ENCODE measurements around the gene RNF215. TPM values are rescaled to one million over a fixed set of nuclear protein-coding genes. Genes with fewer than 3 reads are reported as not detected.

Gene RNF215
- total RNA-seq, 1 donor from 2014 or later, result 29.3 TPM

DNA sequence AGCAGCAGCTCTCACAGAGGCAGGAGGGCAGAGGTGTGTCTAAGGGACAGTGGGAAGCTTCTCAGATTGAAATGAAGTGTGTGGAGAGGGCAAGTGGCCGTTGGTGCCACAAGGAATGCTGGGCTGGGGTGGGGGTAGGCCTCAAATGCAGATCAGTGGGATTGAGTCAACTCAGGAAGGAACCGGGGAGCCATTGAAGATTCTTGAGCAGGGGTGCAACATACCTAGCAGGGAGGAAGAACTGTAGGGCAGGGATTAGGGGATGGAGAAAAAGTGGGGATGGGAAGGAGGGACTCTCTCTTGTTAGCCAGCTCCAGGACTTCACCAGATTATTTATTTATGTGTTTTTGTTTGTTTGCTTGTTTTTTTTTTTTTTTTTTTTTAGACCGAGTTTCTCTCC lies 6.7 kb upstream of the RNF215 start:
- no peak for DNase-seq

DNA sequence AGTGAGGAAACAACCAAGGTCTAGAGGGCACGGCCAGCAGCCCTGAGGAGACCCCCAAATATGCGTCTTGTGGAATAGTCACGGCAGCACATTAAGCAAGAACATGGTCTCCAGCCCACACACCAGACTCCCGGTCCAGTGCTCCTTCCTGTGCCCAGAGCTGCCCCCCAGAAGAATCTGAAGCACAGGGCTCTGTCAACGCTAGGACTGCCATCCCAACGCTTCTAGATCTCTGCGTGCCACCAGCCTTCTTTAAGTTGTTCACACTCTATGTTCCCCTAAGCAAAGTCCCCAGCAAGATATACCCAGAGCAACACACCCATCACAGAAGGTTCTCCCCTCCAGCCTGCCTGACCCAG lies 6.1 kb upstream of the RNF215 start:
- DNase-seq, result no peak

DNA sequence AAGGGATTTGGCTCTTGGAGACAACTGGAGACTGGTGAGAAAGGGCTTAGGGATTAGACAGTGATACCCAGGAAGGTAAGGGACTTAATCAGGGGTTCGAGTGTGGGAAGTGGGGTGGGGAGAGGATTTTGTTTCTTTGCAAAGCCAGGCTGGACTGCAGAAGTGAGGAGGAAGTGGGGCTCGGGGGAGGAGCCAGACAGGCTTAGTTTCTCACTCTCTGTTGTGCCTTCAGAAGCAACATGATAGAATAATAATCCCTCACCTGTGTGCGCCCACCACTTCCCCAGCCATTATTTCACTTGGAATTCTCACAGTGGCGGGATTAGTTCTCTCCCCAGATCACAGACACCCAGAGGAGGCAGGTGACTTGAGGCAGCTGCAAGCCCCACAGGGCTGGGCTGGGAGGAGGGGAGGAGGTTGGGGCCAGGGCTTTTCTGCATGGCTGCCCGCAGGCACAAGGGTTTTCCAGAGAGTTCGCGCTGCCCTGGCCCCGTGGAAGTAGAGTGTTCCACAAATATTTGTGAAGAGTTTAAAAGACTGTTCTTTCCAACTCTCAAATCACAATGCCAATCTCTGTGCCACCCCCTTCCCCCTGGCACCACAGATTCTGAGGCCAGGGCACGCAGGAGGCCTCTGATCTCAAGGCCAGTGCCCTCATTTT lies 5.6 kb upstream of the RNF215 start:
- DNase-seq, result no peak

DNA sequence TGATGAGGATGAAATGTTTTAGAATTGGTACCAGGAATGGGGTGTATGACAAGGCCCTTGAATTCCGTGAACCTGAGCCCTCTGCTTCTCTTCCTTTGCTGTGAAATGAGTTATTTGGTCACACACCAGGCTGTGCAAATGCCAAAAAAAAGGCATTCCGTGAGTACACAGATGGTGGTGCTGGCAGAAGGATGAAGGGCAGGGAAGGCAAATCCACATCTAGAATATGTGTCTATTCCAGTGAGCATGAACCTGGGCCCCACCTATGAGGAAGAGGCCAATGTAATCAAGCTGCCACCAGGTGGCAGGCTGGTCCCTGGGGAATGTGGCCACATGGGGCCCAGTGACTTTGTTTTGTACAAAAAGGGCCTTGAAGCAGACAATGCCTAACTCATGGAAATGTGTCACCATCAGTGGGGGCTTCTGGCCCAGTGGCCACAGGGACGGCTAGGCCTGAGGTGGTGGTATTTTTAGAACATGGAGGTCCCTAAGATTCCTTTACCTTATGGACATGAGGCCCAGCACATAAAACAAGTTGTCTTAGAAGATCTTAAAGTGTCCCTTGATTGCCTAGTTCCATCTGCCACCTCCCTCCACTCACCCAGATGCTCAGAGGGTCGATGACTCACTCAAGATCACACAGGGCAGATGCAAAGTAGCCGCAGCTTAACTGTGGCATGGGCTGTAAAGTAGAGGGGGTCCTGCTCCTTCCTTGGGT lies 3.9 kb upstream of the RNF215 start:
- DNase-seq, result peak; percentile 86

DNA sequence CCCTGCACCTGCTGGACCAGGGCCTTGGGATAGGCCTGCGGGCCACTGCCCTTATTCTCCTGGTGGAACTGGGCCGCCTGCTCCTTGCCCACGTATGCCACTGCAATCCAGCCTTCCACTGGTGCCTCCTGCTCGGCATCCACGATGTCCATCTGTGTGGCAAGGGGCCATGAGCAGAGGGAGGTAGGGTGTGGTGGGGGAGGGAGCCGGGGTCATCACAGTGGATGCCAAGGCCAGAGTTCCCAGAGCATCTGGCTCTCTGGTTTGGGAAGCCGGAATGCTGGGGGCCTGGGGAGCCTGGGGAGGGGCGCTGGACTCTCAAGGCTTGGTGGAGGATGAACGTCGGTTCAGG lies 627 bp downstream of the RNF215 start:
- no peak for DNase-seq

DNA sequence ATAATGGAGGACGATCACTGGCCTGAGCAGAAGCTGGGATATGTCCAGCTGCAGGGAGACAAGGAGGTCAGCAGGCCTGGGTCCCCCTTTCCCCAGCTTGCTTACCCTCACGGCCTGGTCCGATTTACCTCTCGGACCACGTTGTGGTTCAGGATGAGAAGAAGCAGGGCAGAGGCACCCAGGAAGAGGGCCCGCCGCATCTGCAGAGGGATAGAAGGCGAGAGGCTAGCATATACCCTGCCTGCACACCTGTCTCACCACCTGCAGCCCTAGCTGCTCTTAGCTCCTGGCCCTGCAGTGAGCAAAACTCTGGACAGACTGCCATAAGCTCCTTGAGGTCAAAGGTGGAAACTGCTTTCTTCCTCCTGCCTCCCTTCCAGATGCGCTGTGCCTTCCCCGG lies 1.3 kb downstream of the RNF215 start:
- no peak for DNase-seq

DNA sequence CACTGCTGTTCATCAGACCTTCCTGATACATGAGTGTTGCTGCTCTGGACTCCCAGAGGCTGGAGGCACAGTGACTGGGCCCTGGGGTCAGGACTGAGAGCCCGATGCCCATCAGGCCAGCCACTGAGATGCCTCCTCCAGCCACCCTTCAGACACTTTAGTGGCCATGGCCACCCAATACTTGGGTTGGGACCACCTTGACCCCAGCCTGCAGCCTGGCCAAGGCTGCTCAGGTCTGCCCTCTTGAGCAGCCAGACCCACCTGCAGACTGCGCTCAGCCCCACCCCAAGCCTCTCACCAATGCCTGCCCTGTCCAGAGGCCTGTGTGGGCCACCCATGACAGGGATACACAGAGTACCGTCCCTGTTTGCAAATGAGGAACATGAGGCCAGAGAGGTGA lies 4.2 kb downstream of the RNF215 start:
- no peak for DNase-seq

DNA sequence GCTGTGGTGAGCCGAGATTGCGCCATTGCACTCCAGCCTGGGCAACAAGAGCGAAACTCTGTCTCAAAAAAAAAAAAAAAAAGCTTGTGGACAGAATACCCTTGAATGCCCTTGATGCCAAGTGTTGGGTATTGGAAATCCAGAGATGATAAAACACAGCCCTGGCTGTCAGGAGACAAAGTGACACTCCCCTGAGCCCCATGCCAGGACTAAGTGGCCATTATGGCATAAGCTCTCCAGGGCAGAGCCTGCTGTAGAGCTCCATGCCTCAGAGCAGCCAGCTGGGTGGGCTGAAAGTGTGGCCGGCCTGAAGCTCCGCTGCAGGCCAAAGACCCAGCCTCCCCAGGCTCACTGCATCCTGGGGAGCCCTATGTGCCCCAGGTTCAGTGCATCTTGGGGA lies 4.9 kb downstream of the RNF215 start:
- DNase-seq, result no peak

DNA sequence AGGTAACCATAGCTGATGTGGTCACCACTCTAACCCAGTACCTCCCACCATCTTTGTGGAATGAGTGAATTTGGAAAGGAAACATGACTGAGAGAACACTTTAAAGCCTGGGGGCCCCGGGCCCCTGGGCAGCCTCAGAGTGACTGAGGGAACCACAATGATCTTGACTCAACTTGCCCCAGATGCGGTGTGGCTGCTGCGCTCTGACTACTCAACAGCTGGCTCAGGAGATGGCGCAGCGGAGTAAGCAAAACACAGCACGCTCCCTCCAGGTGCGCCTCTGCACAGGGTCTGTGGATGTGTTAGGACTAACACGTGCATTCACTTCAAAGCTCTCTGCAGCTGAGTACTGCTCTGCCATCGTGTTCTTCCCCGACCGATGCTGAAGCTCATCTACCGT lies 5.9 kb downstream of the RNF215 start:
- DNase-seq, result no peak

DNA sequence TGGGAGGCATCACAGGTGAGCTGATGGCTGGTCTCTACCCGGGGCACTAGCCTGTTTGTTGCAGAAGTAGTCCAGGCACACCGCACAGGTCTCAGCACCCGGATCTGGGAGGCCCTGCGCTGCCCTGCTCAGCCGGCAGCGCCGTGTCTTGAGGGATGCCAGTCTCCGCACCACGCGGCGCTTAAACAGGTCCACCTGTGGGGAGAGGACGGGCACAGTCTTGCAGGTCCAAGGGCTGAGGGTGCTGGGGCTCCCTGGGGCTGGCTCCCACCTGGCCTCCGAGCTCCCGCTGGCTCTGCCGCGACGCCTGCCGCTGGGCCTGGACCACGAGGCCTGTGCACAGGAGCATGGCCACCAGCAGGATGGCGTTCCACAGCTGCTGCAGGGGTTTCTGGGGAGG lies 7.2 kb downstream of the RNF215 start:
- DNase-seq, result no peak

DNA sequence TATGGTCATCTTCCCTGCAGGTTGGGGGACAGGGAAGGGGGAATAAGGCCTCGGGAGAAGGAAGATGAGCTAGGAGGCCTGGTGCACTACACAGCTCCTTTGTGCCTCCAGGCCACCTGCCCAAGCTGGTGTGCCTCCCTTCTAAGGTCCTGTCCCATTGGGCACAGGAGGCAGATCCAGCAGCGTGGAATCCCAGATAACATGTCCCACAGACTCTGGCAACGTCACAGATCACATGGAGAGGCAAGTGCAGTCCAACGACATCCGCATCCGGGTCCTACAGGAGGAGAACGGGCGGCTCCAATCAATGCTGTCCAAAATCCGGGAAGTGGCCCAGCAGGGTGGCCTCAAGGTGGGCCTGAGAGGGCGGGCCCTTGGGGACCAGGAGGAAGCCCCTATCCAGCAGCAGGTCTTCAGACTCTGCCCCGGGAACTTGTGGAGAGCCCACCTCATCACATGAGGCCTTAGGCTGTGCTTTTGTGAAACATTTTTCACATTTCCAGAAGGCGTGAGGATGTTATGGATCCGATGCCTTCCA lies 11.8 kb downstream of the RNF215 start:
- DNase-seq, result no peak

DNA sequence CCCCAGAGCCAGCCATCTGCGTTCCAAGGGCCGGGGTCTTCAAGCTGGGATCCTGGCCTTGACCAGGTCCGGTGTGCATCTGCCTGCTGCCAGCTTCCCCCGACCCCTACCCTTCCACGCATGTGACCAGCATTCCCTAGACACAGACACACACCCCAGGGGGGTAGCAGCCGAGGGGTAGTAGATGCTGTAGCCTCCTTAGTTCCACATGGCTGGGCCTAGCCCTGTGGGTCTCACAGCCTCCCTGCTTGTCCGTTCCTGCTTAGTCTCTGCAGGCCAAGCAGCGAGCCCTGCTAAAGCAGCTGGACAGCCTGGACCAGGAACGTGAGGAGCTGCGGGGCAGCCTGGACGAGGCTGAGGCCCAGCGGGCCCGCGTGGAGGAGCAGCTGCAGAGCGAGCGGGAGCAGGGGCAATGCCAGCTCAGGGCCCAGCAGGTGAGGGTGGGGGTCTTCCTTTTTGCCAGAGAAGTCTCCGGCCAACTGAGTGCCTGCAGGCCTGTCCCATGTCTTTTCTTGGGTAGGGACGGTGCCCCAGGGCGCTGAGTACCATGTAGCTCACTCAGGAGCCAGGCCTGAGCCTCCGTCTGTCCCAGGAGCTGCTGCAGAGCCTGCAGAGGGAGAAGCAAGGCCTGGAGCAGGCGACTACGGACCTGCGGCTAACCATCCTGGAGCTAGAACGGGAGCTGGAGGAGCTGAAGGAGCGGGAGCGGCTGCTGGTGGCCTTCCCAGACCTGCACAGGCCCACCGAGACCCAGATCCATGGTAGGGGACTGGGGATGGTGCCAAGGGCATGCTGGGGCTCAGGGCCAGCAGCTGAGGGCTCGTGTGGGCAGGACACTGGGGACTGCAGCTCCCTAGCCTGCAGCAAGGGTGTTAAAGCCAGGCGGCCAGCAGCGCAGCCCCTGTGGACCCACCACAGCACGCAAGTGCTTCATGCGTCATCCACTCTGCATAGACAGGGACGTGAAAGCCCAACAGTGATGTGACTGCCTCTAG lies 13.6 kb downstream of the RNF215 start:
- no peak for DNase-seq

DNA sequence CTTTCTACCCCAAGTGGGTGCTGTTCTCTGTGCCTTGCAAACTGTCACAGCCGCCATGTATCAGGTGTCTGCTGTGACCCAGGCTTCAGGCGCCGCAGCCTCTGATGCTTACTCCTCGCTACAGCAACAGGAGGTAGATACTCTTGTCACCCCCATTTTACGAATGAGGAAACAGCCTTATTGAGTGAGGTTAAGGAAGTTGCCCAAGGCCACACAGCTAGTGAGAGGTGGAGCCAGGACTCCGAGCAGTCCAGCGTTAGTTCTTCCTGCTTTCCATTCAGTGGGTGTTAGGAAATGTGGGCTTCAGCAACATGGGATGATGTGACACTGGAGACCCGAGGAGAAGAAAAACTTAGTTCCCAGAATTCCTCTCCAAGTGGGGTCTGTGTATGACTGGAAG lies 14.3 kb downstream of the RNF215 start:
- no peak for DNase-seq

DNA sequence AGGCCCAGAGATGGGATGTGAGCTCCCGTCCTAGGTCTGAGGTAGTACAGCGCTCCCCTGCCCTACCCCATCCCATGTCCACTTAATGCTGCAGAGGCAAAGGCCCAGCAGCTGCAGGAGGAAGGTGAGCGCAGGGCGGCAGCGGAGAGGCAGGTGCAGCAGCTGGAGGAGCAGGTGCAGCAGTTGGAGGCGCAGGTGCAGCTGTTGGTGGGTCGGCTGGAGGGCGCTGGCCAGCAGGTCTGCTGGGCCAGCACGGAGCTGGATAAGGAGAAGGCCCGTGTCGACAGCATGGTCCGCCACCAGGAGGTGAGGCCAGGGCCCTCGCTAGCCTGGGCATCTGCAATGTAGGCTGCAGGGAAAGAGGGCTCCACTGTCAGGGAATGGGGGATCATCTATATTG lies 15.2 kb downstream of the RNF215 start:
- DNase-seq, result no peak

DNA sequence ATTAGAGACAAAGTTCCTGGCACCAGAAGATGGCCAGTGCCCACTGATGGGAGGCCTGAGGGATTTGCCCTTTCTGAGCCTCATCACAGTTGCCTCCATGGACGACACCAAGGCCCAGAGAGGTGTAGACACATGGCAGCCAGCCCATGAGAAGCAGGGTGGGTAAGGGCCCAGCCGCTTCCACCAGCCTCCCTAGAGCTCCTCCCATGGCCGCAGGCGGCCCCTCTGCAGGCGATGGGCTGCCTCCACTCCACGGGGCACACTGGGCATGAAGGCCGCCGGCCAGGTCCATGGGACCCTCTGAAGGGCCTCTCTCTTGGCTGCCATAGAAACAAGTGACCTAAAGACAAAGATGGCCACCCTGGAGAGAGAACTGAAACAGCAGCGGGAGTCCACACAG lies 15.9 kb downstream of the RNF215 start:
- no peak for DNase-seq

DNA sequence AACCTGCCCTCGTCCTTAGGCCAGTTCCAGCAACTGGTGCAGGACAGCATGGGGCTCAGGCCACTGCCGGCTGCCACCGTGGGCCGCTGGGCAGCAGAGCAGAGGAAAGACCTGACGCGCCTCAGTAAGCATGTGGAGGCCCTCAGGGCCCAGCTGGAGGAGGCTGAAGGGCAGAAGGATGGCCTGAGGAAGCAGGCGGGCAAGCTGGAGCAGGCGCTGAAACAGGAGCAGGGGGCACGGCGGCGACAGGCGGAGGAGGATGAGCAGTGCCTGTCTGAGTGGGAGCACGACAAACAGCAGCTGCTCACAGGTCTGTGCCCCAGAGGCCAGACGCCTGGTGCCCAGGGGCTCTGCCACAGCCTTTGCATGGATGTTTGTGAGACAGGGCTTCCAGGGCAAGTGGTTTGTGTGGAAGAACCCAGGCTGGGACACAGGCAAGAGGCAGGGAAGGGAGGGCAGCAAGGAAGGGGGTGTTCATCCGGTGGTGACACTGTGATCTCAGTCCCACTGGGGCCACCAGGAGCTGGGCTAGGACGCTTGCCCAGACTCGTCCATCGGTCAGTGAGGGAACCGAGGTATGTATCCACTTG lies 16.5 kb downstream of the RNF215 start:
- DNase-seq, result no peak

DNA sequence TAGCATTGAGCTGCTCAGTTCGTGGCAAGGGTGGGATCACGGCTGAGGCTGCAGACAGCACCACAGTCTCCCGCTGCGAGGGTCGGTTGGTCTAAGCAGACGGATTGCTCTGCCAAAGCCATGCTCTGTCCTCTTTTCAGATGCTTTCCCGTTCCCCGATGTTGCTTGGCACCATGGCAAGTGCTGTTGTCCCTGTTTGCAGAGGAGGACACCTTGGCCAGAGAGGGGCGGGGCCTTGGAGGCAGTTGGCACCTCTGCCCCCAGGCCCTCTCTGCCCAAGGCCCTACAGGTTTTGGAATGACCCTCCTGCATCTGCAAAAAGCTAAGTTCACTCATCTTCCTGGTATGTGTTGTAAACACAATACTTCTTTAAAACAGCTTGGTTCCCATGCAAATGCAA lies 18.8 kb downstream of the RNF215 start:
- DNase-seq, result no peak

DNA sequence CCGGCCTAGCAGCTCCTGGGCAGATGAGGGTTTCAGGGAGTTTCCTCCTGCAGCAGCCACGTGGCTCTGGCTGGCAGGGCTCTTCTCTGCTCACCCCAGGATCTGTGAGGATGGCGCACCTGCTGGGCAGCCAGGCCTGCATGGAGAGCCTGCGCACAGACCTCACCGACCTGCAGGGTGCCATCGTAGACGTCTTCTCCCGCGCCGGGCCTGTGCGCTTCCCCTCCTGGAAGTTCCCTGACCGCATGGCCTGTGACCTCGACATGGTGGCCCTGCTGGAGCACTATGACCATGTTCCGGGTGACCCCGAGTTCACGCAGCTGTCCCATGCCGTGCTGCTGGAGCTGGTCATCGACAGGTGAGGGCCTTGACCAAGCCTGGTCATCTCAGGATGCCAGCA lies 21.3 kb downstream of the RNF215 start:
- DNase-seq, result no peak

DNA sequence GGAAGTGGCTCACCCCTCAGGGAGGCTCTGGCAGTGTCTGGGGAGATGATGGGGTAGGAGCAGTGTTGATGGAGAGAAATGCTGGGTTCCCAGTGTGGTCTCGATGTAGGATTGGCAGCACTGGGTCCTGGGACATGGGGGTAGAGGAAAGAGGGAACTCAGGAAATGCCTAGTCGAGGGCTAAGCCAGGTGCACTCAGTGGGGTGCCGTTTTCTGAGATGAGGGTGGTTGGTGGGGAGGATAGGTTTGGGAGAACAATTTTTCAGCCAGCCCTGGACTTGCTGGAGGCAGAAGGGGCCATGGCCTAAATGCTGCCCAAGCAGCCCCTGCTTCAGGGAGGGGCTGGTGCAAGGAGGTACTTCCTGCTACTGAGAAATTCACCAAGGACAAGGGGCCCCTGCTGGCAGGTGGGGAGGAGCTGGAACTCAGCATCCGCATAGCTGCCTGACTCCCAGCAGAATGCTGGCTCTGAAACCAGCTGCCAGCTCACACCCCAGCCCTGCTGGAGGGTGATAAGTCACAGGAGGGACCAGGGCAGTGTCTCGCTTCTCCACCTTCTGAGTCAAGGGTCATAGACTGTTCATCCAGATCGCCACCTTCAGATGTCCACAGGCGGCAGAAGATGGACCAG lies 24.4 kb downstream of the RNF215 start:
- DNase-seq, result no peak

DNA sequence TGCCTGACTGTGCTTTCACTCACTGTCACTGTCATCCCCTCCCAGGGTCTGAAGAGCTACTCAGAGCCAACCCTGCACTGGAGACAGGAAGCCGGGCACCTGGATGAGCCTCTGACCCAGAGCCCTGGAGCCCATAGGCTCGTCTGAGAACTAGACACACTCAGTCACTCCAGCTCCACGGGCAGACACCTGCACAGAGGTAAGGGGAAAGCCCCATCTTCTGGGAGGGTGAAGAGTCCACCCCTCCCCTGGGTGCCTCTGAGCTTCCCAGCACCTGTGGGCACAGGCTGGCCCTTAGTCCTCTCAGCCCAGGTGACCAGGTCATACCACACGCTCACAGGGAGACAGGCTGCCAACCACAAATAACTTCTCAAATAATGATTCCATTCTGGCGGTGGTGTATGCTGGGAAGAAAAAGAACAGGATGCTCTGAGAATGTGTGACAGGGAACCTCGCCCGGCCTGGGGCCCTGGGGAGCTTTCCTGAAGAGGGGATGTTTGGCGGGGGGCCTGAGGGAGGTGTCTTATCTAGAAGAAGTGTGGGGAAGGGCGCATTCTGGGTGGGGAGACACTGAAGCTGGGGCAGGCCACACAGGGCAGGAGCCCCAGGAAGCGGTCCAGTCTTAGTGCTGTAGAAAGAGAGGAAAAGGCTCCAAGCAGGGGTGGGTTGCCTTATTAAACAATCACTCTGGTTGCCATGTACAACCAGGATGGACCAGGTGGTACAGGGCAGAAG lies 25.1 kb downstream of the RNF215 start:
- no peak for DNase-seq

DNA sequence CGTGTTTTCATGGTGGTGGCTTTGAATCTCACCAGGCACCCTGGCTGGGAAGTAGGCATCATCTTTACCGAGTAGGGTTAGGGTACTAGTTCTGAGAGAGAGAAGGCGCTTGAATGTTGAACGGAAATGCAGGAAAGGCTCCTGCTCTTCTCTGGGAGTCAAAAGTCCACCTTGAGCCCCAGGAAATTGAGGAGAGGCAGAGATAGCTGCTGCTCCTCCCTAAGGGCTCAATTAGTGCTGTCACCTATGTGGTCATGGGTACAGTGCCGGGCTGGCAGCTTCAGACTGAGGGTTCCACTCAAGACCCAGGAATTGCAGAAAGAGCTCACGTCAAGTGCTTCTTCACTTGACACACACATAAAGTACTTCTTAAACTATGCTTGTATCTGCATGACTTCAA lies 28.7 kb downstream of the RNF215 start:
- DNase-seq, result no peak
